HUES48 (cell line): ENCODE measurements around the gene SULT1B1.

Source experiments
- H3K27ac ChIP-seq: one replicate; pipeline ENCODE4 v1.7.0; 2013; ENCODE audit warnings: low read depth, low read length, inconsistent platforms
- H3K27me3 ChIP-seq: 2 replicates; pipeline ENCODE4 v1.6.1; 2013; ENCODE audit warnings: mild to moderate bottlenecking, low read length; ENCODE audit not compliant: control insufficient read depth, insufficient read depth
- H3K36me3 ChIP-seq: 2 replicates; pipeline ENCODE4 v1.6.1; 2013; ENCODE audit warnings: low read length; ENCODE audit not compliant: control insufficient read depth, insufficient read depth
- H3K4me1 ChIP-seq: 2 replicates; pipeline ENCODE4 v1.6.1; 2013; ENCODE audit warnings: mild to moderate bottlenecking, low read length; ENCODE audit not compliant: control insufficient read depth, insufficient read depth
- H3K4me3 ChIP-seq: 2 replicates; pipeline ENCODE4 v1.5.1; 2013; ENCODE audit warnings: mild to moderate bottlenecking, low read depth, low read length
- H3K9ac ChIP-seq: 2 replicates; pipeline ENCODE4 v1.6.1; 2013; ENCODE audit warnings: mild to moderate bottlenecking, low read depth, low read length, moderate library complexity
- H3K9me3 ChIP-seq: 2 replicates; pipeline ENCODE4 v1.6.1; 2013; ENCODE audit warnings: low read length; ENCODE audit not compliant: control insufficient read depth, insufficient read depth

SULT1B1 gene

GRCh38 chr4:69750346-69750745 lies 10.1 kb downstream of the SULT1B1 start:
- Histone ChIP-seq H3K27me3 (no peaks in the 10 kb centered on the region), H3K9me3 (no peaks in the 10 kb centered on the region), H3K36me3 (no peaks in the 10 kb centered on the region), H3K4me3 (no peak overlapping the region), H3K4me1 (no peaks in the 10 kb centered on the region), H3K27ac (no peak overlapping the region), H3K9ac (no peak overlapping the region)

GRCh38 chr4:69749771-69750170 lies 10.6 kb downstream of the SULT1B1 start:
- H3K27me3 ChIP-seq, result no peaks in the 10 kb centered on the region
- no peak overlapping the region for H3K9ac ChIP-seq
- H3K27ac ChIP-seq, result no peak overlapping the region
- H3K36me3 ChIP-seq, result no peaks in the 10 kb centered on the region
- H3K4me3 ChIP-seq, result no peak overlapping the region
- H3K9me3 ChIP-seq, result no peaks in the 10 kb centered on the region
- no peaks in the 10 kb centered on the region for H3K4me1 ChIP-seq

GRCh38 chr4:69748173-69748572 lies 12.2 kb downstream of the SULT1B1 start:
- Histone ChIP-seq H3K4me3 (no peak overlapping the region), H3K27me3 (no peaks in the 10 kb centered on the region), H3K9me3 (no peaks in the 10 kb centered on the region), H3K9ac (no peak overlapping the region), H3K36me3 (no peaks in the 10 kb centered on the region), H3K4me1 (no peaks in the 10 kb centered on the region), H3K27ac (no peak overlapping the region)

GRCh38 chr4:69744157-69744478 lies 16.3 kb downstream of the SULT1B1 start:
- Histone ChIP-seq H3K4me3 (no peak overlapping the region), H3K9me3 (peaks cover 6% of the 10 kb centered on the region), H3K9ac (no peak overlapping the region), H3K36me3 (no peaks in the 10 kb centered on the region), H3K27me3 (no peaks in the 10 kb centered on the region), H3K27ac (no peak overlapping the region), H3K4me1 (no peaks in the 10 kb centered on the region)

GRCh38 chr4:69743476-69744156 lies 16.8 kb downstream of the SULT1B1 start:
- Histone ChIP-seq H3K27ac (no peak overlapping the region), H3K4me3 (no peak overlapping the region), H3K27me3 (no peaks in the 10 kb centered on the region), H3K4me1 (no peaks in the 10 kb centered on the region), H3K9ac (no peak overlapping the region), H3K36me3 (no peaks in the 10 kb centered on the region), H3K9me3 (peaks cover 6% of the 10 kb centered on the region)

GRCh38 chr4:69742596-69742995 lies 17.8 kb downstream of the SULT1B1 start:
- Histone ChIP-seq H3K9ac (no peak overlapping the region), H3K9me3 (peaks cover 6% of the 10 kb centered on the region), H3K4me3 (no peak overlapping the region), H3K27me3 (no peaks in the 10 kb centered on the region), H3K27ac (no peak overlapping the region), H3K4me1 (no peaks in the 10 kb centered on the region), H3K36me3 (no peaks in the 10 kb centered on the region)

- Histone ChIP-seq H3K4me1 (no peaks in the 10 kb centered on the region), H3K27ac (no peak overlapping the region), H3K36me3 (no peaks in the 10 kb centered on the region), H3K4me3 (no peak overlapping the region), H3K9ac (no peak overlapping the region), H3K27me3 (no peaks in the 10 kb centered on the region), H3K9me3 (peaks cover 6% of the 10 kb centered on the region)
These were observed 21.5 kb downstream of the SULT1B1 start for GRCh38 chr4:69738872-69739271.

- no peaks in the 10 kb centered on the region for H3K4me1 ChIP-seq
- peaks cover 4% of the 10 kb centered on the region for H3K9me3 ChIP-seq
- no peak overlapping the region for H3K9ac ChIP-seq
- H3K27ac ChIP-seq, result no peak overlapping the region
- no peaks in the 10 kb centered on the region for H3K27me3 ChIP-seq
- H3K36me3 ChIP-seq, result no peaks in the 10 kb centered on the region
- H3K4me3 ChIP-seq, result no peak overlapping the region
These were observed 25.3 kb downstream of the SULT1B1 start for GRCh38 chr4:69735119-69735518.

- H3K9ac ChIP-seq, result no peak overlapping the region
- no peaks in the 10 kb centered on the region for H3K4me1 ChIP-seq
- no peak overlapping the region for H3K27ac ChIP-seq
- no peaks in the 10 kb centered on the region for H3K36me3 ChIP-seq
- H3K9me3 ChIP-seq, result no peaks in the 10 kb centered on the region
- no peaks in the 10 kb centered on the region for H3K27me3 ChIP-seq
- H3K4me3 ChIP-seq, result no peak overlapping the region
These were observed 28.6 kb downstream of the SULT1B1 start for GRCh38 chr4:69731847-69732246.

- no peaks in the 10 kb centered on the region for H3K27me3 ChIP-seq
- H3K9me3 ChIP-seq, result no peaks in the 10 kb centered on the region
- no peak overlapping the region for H3K9ac ChIP-seq
- H3K27ac ChIP-seq, result no peak overlapping the region
- no peaks in the 10 kb centered on the region for H3K4me1 ChIP-seq
- H3K4me3 ChIP-seq, result no peak overlapping the region
- H3K36me3 ChIP-seq, result no peaks in the 10 kb centered on the region
These were observed 29.2 kb downstream of the SULT1B1 start for GRCh38 chr4:69731241-69731640.

- H3K27me3 ChIP-seq, result no peaks in the 10 kb centered on the region
- no peaks in the 10 kb centered on the region for H3K4me1 ChIP-seq
- H3K9me3 ChIP-seq, result no peaks in the 10 kb centered on the region
- no peaks in the 10 kb centered on the region for H3K36me3 ChIP-seq
- no peak overlapping the region for H3K9ac ChIP-seq
- H3K4me3 ChIP-seq, result no peak overlapping the region
- H3K27ac ChIP-seq, result no peak overlapping the region
These were observed 30.4 kb downstream of the SULT1B1 start for GRCh38 chr4:69730002-69730401.

GRCh38 chr4:69727926-69728325 lies 32.5 kb downstream of the SULT1B1 start:
- Histone ChIP-seq H3K9ac (no peak overlapping the region), H3K27ac (no peak overlapping the region), H3K36me3 (no peaks in the 10 kb centered on the region), H3K4me1 (no peaks in the 10 kb centered on the region), H3K27me3 (no peaks in the 10 kb centered on the region), H3K4me3 (no peak overlapping the region), H3K9me3 (no peaks in the 10 kb centered on the region)
